ENCODE data around the gene TGM1. TPM values are rescaled to one million over a fixed set of nuclear protein-coding genes. Genes with fewer than 3 reads are reported as not detected.

TGM1 gene
- total and polyA plus RNA-seq, 2 donors (not counting 1 experiment from before 2014, with no cell fraction given): 2.7 to 11.9 TPM

GRCh38 chr14:24292118-24292807, 29.3 kb upstream of the TGM1 start:
- Mint-ChIP-seq H3K9me3 (ENCODE audit: insufficient read depth) (no peaks in the 10 kb centered on the region), H3K27me3 (no peaks in the 10 kb centered on the region), H3K4me1 (peaks cover 27% of the 10 kb centered on the region), H3K27ac (no peak overlapping the region), H3K4me3 (no peak overlapping the region)
- no peak overlapping the region for H3K9ac ChIP-seq (ENCODE audit: low read length)
- H3K4me3 ChIP-seq (ENCODE audit: control extremely low read depth in 1 of 5, extremely low read depth in 1 of 5, insufficient read depth in 1 of 5, low read depth in 2 of 5, low read length in 4 of 5): no peak overlapping the region
- no peak for DNase-seq
- H4K20me1 ChIP-seq (ENCODE audit: control insufficient read depth, insufficient read depth, low read length, poor library complexity, severe bottlenecking): no peaks in the 10 kb centered on the region
- H3K27me3 ChIP-seq (replicated peaks in 1 of 4; ENCODE audit: control extremely low read depth in 1 of 4, control insufficient read depth in 3 of 4, insufficient read depth in 4 of 4, low read length in 3 of 4): no peaks in the 10 kb centered on the region
- H3K36me3 ChIP-seq (replicated peaks in 1 of 2; ENCODE audit: control extremely low read depth in 1 of 2, control insufficient read depth in 1 of 2, extremely low read depth in 1 of 2, insufficient read depth in 2 of 2, low read length in 1 of 2): peaks cover 13 to 58% of the 10 kb centered on the region in 2 experiments
- CTCF ChIA-PET: interaction anchor here (0.9 to 5.1 kb wide), 7 partner anchors 11 to 49 kb away, joined by 3 to 41 read pairs (median 11); partner anchors contain the start of genes CIDEB, LTB4R2, RABGGTA and TINF2
- no peak overlapping the region for H3K27ac ChIP-seq (ENCODE audit: low read length in 2 of 2)
- WGBS (ENCODE audit: insufficient coverage): 96% methylated on average over 8 of the region's 11 CpGs
- no peak overlapping the region for H2AFZ ChIP-seq (ENCODE audit: insufficient read depth, low read depth, low read length, poor library complexity, severe bottlenecking)
- peaks cover 18 to 27% of the 10 kb centered on the region in 2 donors for H3K4me1 ChIP-seq (ENCODE audit: control insufficient read depth in 2 of 2, insufficient read depth in 2 of 2, low read length in 2 of 2)
- TF ChIP-seq, protein P1, sequence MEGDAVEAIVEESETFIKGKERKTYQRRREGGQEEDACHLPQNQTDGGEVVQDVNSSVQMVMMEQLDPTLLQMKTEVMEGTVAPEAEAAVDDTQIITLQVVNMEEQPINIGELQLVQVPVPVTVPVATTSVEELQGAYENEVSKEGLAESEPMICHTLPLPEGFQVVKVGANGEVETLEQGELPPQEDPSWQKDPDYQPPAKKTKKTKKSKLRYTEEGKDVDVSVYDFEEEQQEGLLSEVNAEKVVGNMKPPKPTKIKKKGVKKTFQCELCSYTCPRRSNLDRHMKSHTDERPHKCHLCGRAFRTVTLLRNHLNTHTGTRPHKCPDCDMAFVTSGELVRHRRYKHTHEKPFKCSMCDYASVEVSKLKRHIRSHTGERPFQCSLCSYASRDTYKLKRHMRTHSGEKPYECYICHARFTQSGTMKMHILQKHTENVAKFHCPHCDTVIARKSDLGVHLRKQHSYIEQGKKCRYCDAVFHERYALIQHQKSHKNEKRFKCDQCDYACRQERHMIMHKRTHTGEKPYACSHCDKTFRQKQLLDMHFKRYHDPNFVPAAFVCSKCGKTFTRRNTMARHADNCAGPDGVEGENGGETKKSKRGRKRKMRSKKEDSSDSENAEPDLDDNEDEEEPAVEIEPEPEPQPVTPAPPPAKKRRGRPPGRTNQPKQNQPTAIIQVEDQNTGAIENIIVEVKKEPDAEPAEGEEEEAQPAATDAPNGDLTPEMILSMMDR (IDR thresholded peaks at IDR 0.05): no peak
- no peak for TF ChIP-seq EZH2 (IDR thresholded peaks at IDR 0.05; ENCODE audit: borderline replicate concordance, insufficient read depth, low read depth, low read length, poor library complexity, severe bottlenecking)
- no peak overlapping the region for H3K4me2 ChIP-seq (replicated peaks; ENCODE audit: low read depth, low read length, poor library complexity, severe bottlenecking)
- peaks cover 15% of the 10 kb centered on the region for H3K79me2 ChIP-seq (ENCODE audit: control insufficient read depth, insufficient read depth, low read length)
- no peaks in the 10 kb centered on the region for H3K9me3 ChIP-seq (ENCODE audit: control extremely low read depth in 1 of 3, control insufficient read depth in 2 of 3, insufficient read depth in 1 of 3, low read length in 2 of 3)
- ATAC-seq (ENCODE audit: low read depth): no peak
- intact Hi-C loops (cut with micrococcal nuclease): no loop called here
- POLR2A ChIA-PET: interaction anchor here (0.6 to 1.2 kb wide), 3 partner anchors 19 to 70 kb away, joined by 3 to 6 read pairs (median 3); partner anchors contain the start of gene LTB4R

Measured in B cell (primary cell).